Measurements from ENCODE around the gene KLK5.

Gene KLK5

GRCh38 chr19:50894478-50895356, 58.1 kb downstream of the KLK5 start:
- Histone ChIP-seq H3K9me2 (replicated peaks; ENCODE audit: low read depth, low read length) (no peaks in the 10 kb centered on the region), H4K20me1 (ENCODE audit: insufficient read depth, low read length, poor library complexity, severe bottlenecking) (no peaks in the 10 kb centered on the region), H3K79me2 (ENCODE audit: insufficient read depth, low read length) (no peaks in the 10 kb centered on the region), H3K9ac (ENCODE audit: low read depth, low read length, poor library complexity, severe bottlenecking) (no peak overlapping the region), H3K36me3 (ENCODE audit: insufficient read depth, low read length) (no peaks in the 10 kb centered on the region), H3K4me1 (ENCODE audit: insufficient read depth, low read length, poor library complexity, severe bottlenecking) (no peaks in the 10 kb centered on the region), H3F3A (ENCODE audit: low read depth) (no peaks in the 10 kb centered on the region), H3K4me3 (ENCODE audit: low read length, poor library complexity, severe bottlenecking) (no peak overlapping the region), H2AFZ (ENCODE audit: low read length) (no peak overlapping the region), H3K27me3 (ENCODE audit: insufficient read depth, low read length, poor library complexity, severe bottlenecking) (no peaks in the 10 kb centered on the region), H3K9me3 (ENCODE audit: insufficient read depth, low read depth, low read length) (no peaks in the 10 kb centered on the region), H3K4me2 (ENCODE audit: low read depth, low read length, poor library complexity, severe bottlenecking) (no peak overlapping the region)
- TF ChIP-seq CTCF (conservative IDR thresholded peaks at IDR 0.05; ENCODE audit: low read length) = no peak
- TF ChIP-seq EZH2phosphoT487 (IDR thresholded peaks at IDR 0.05; ENCODE audit: borderline replicate concordance) = no peak

All from Loucy (cell line).